ENCODE measurements around the gene FLNB.
"Not testable (repeated sequence)": the region's sequence is repeated elsewhere in the genome, so short reads cannot be mapped to it uniquely, and the experiment has no call there.

The FLNB gene

GRCh38 chr3:58191361-58191991 is 183.3 kb downstream of the FLNB start:
- DNase-seq = no peak

- no peak for DNase-seq
These were observed 183.8 kb downstream of the FLNB start for GRCh38 chr3:58192069-58192468.

- no peak for DNase-seq
These were observed 185.6 kb downstream of the FLNB start for GRCh38 chr3:58193682-58194407.

GRCh38 chr3:58197588-58197987 is 189.4 kb downstream of the FLNB start:
- no peak for DNase-seq

GRCh38 chr3:58198362-58198761 is 190.1 kb downstream of the FLNB start:
- DNase-seq = no peak

GRCh38 chr3:58198804-58199203 is 190.6 kb downstream of the FLNB start:
- no peak for DNase-seq

- DNase-seq = no peak
These were observed 192.0 kb downstream of the FLNB start for GRCh38 chr3:58200121-58200709.

GRCh38 chr3:58200846-58201355 is 192.7 kb downstream of the FLNB start:
- no peak for DNase-seq

GRCh38 chr3:58201451-58201850 is 193.2 kb downstream of the FLNB start:
- DNase-seq = not testable (repeated sequence)

GRCh38 chr3:58202917-58203360 is 194.7 kb downstream of the FLNB start:
- DNase-seq = no peak

- DNase-seq = no peak
These were observed 195.3 kb downstream of the FLNB start for GRCh38 chr3:58203541-58203940.

- DNase-seq = no peak
These were observed 196.5 kb downstream of the FLNB start for GRCh38 chr3:58204720-58205119.

- DNase-seq = no peak
These were observed 197.8 kb downstream of the FLNB start for GRCh38 chr3:58205981-58206380.

GRCh38 chr3:58206406-58207011 is 198.3 kb downstream of the FLNB start:
- DNase-seq = peak; percentile 19 to 25

- no peak for DNase-seq
These were observed 199.7 kb downstream of the FLNB start for GRCh38 chr3:58207954-58208353.

GRCh38 chr3:58209933-58210332 is 201.7 kb downstream of the FLNB start:
- no peak for DNase-seq

- no peak for DNase-seq
These were observed 202.7 kb downstream of the FLNB start, which contains the start of gene DNASE1L3 for GRCh38 chr3:58210761-58211460. Gene DNASE1L3 (minus strand): TSS chr3:58210972. CDS start chr3:58210906, 66 bp downstream.

GRCh38 chr3:58214484-58215316 is 206.5 kb downstream of the FLNB start:
- DNase-seq = peak; percentile 25 to 49

GRCh38 chr3:58215317-58216025 is 207.2 kb downstream of the FLNB start:
- no peak for DNase-seq

- no peak for DNase-seq
These were observed 208.4 kb downstream of the FLNB start for GRCh38 chr3:58216496-58217195.

Measured in stimulated activated CD4-positive, alpha-beta T cell treated with anti-CD3 and anti-CD28 coated beads, Interleukin-2, amount 100 ng/mL, for 24 hours (primary cell).